GM19468 (cell line): ENCODE data around the gene TOR3A.

Experiments used
- ATAC-seq: cut with Tn5 transposase; IDR thresholded peaks from one replicate; pipeline ENCODE4 v1.9.1; 2021; ENCODE audit warnings: mild to moderate bottlenecking, moderate library complexity, moderate number of reproducible peaks; ENCODE audit not compliant: unreplicated experiment; ENCODE audit errors: extremely low read depth

The TOR3A gene

GRCh38 chr1:179141592-179142251 is 59.9 kb downstream of the TOR3A start:
- ATAC-seq, result no peak

- ATAC-seq, result no peak
These were observed 61.0 kb downstream of the TOR3A start for GRCh38 chr1:179142889-179143299.

GRCh38 chr1:179143322-179143721 is 61.5 kb downstream of the TOR3A start:
- ATAC-seq, result no peak

- no peak for ATAC-seq
These were observed 62.8 kb downstream of the TOR3A start for GRCh38 chr1:179144626-179145025.

- no peak for ATAC-seq
These were observed 63.7 kb downstream of the TOR3A start for GRCh38 chr1:179145521-179145920.
